ENCODE measurements around the gene MIDN.

MIDN gene

GRCh38 chr19:1283207-1283916 lies 35.0 kb downstream of the MIDN start:
- DNase-seq: no peak

DNA sequence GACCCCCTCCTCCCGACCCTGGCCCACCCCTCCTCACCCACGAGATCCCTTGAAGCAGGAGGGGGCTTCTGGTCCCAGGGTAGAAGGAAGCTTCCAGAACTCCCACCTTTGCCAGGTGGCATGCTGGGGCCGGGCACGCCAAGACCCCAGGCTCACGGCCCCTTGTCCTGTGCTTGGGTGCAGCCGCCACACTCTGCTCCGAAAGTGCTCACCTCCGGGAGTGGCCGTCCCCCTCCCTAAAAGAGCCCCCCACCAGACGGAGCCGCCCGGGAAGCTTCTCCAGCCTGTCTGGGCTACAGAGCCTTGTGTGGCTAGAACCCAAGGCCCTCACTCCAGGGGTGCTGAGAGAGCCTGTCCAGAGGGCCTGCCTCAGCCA lies 35.5 kb downstream of the MIDN start:
- DNase-seq: no peak

GRCh38 chr19:1284293-1284978 lies 36.1 kb downstream of the MIDN start:
- no peak for DNase-seq

- no peak for DNase-seq
Observed at GRCh38 chr19:1284979-1285736, 36.8 kb downstream of the MIDN start.

GRCh38 chr19:1285737-1286360 lies 37.5 kb downstream of the MIDN start, which contains the start of gene EFNA2:
Gene EFNA2 (plus strand): TSS chr19:1285873. CDS start chr19:1286169, 296 bp downstream.
- no peak for DNase-seq

GRCh38 chr19:1286487-1287353 lies 38.3 kb downstream of the MIDN start:
- DNase-seq: no peak

DNA sequence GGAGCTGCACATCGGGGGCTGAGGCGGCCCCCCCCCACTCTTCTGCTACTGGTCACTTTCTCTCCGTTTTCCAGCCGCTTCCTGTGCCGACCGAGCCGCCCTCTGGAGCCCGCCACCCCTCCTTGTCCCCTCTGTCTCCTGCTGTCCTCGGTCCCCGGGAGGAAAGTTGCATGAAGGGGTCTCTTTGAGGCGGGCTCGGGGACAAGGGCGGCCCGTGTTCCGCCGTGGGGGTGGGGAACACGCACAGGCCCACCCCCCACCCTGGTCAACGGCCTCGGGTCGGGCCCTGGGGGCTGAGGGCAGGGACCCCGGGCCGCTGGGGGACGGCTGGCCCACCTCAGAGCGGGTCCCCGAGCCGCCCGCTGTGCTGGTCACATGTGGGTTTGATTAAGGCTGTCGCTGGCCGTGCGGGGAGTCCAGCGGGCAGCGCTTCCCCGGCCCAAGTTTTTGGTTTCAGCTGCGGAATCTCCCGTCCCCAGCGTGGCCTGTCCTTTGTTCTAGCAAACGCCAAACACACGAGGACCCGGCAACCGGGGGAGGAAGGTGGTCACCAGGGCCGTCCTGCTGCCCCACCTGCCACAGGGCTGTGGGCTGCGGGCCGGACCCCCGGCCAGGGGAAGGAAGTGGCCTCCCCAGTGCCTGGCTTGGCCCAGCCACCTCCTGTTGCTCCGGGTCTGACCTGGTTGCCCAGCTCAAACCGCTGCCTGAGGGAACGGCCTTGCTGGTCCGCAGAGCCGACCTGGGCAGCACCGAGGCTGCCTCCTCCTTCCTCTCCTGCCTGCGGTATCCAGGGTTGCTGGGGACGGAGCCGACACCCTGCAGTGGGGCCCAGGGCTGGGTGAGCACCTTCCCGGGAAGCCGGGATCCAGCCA lies 39.2 kb downstream of the MIDN start:
- no peak for DNase-seq

- no peak for DNase-seq
Observed at GRCh38 chr19:1288226-1288612, 39.8 kb downstream of the MIDN start.

- DNase-seq: no peak
Observed at GRCh38 chr19:1288833-1289685, 40.7 kb downstream of the MIDN start.

- no peak for DNase-seq
Observed at GRCh38 chr19:1289686-1290025, 41.3 kb downstream of the MIDN start.

GRCh38 chr19:1290196-1290702 lies 41.9 kb downstream of the MIDN start:
- DNase-seq: no peak

DNA sequence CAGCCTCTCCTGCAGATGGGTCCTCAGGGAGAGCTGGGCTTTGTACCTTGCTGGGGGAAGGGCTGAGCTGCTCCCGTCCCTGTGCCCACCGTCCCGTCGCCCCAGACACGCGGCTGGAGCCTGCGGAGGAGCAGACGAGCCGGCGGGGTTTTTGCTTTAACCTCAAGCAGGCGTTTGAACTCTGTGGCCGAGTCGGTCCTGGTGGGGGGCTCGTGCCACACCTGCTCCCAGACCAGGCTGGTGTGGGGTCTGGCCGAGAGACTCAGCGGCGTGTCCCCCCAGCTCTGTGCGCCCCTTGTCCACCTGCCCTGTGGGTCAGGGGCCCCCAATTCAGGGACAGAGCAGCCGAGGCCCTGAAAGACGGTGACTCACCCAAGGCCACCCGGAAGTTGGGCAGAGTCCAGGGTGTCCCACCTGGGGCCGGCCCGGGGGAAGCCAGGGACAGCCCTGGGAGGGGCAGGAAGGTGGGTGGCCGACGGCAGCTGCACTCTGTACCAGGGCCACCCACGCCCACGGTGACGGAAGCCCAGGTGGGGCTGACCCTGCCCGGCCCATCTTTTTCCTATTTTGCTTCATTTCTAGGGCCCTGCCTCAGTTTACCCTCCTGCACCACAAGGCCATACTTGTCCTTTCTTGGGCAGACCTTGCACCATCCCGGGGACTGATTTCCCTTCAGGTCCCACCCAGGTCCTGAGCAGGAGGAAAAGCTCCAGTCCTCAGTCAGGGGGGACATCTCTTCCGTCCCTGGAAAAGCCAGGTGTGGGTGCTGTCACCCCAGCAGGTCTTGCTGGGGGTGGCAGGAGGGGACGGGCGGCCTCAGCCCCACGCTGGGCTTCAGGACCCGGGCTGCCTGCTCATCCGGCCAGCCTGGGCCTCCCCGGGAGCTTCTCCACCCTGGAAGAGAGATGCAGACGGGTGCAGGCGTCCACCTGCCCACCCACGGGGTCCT lies 42.6 kb downstream of the MIDN start:
- DNase-seq: peak in 1 of 2 donors; percentile 29

DNA sequence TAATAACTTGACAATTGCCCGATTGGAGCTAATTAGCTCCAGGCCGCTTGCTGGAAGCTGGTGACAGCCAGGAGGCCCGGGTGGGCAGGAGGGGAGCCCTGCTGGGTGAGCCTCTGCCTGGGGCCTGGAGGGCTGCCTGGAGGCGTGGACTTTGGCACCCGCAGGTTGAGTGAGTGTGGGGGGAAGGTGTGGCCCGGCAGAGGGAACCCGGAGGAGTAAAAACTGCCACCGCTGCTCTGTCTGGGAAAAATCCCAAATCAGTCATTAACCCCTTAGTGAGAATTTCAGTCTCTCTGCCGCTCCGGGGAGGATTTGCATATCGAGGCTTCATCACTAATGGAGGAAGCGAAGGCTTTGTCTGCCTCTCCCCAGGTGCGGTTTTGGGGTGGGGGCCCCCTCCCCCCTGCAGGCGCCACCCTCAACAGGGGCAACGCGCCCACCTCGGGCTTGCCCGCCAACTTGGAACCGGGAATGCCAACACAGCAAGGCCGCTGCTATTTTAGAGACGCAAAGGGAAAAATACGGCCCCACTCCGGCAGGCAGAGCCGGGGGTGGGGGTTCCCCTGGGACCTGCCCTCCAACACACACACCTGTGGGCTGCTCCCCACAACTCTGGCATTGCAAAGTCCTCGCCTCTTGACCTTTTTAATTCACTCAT lies 43.5 kb downstream of the MIDN start:
- DNase-seq: no peak

GRCh38 chr19:1292419-1293151 lies 44.2 kb downstream of the MIDN start:
- DNase-seq: no peak

- no peak for DNase-seq
Observed at GRCh38 chr19:1293782-1294604, 45.6 kb downstream of the MIDN start.

DNA sequence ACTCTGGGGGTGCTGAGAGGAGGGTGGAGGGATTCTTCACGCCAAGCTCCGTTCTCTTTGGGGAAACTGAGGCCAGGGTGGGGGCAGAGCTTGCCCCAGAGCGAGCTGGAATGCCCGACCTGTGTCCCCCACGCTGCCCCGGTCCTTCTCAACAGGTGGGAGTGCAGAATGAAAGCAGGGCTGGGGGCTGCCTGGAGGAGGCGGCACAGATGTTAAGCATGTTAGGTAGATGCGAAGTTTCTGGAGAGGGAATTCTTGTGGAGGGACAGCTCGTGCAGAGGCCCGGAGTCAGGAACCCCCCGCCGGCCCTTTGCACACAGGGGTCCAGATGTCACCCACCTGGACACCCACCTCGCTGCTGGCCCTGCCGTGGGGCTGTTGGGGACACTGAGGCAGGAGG lies 46.3 kb downstream of the MIDN start:
- DNase-seq: no peak
